Measurements from ENCODE around the gene POPDC3.

GRCh38 chr6:105152880-105153279, 26.9 kb downstream of the POPDC3 start:
- TF ChIP-seq, protein P1, sequence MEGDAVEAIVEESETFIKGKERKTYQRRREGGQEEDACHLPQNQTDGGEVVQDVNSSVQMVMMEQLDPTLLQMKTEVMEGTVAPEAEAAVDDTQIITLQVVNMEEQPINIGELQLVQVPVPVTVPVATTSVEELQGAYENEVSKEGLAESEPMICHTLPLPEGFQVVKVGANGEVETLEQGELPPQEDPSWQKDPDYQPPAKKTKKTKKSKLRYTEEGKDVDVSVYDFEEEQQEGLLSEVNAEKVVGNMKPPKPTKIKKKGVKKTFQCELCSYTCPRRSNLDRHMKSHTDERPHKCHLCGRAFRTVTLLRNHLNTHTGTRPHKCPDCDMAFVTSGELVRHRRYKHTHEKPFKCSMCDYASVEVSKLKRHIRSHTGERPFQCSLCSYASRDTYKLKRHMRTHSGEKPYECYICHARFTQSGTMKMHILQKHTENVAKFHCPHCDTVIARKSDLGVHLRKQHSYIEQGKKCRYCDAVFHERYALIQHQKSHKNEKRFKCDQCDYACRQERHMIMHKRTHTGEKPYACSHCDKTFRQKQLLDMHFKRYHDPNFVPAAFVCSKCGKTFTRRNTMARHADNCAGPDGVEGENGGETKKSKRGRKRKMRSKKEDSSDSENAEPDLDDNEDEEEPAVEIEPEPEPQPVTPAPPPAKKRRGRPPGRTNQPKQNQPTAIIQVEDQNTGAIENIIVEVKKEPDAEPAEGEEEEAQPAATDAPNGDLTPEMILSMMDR (IDR thresholded peaks at IDR 0.05; ENCODE audit: insufficient read depth, low read depth, low read length): no peak
- TF ChIP-seq EZH2 (IDR thresholded peaks at IDR 0.05; ENCODE audit: insufficient read depth, low read length): no peak
